A549 (cell line): ENCODE results near the gene APOM. TPM values are rescaled to one million over a fixed set of nuclear protein-coding genes. Genes with fewer than 3 reads are reported as not detected.
A peak's percentile ranks its signal among the peaks of the same experiment; 100 is the strongest.

ENCODE experiments used
- ATAC-seq, 2 experiments: fragments of 200-7000 bp in 1 of 2; fragments of >200 bp in 1 of 2; cut with Nextera tagmentation in 1 of 2; cut with Tn5 transposase in 1 of 2; 3 replicates each; pipeline versions ENCODE4 v1.8.0 to v1.9.1; 2018 to 2020; ENCODE audit warnings: mild to moderate bottlenecking in 1 of 2, moderate library complexity in 1 of 2
- CTCF ChIA-PET: fragments of 300-600 bp; sonication (Branson Sonifier 250); formaldehyde crosslinking; extraction: SDS; loops from one replicate; lab custom pipeline; 2021; ENCODE audit warnings: antibody characterized with exemption, inconsistent platforms; lab: Yijun Ruan, JAX
- POLR2A ChIA-PET: fragments of 350-600 bp; formaldehyde crosslinking; extraction: SDS; loops from one replicate; lab custom pipeline; 2021; ENCODE audit warnings: antibody characterized with exemption, inconsistent platforms; lab: Yijun Ruan, JAX
- DNase-seq, 2 experiments: peaks; one replicate each; pipeline versions ENCODE4 v3.0.0 to v3.0.0-alpha.2; 2011 to 2016; ENCODE audit warnings: low read depth in 1 of 2, low spot score in 1 of 2
- FAIRE-seq: peaks from 2 replicates; lab custom pipeline; 2011; peaks lifted over from hg19 to GRCh38; lab: Jason Lieb, UNC
- H3K27ac ChIP-seq, 2 experiments: fragments of >200 bp; sonication (Bioruptor Twin); formaldehyde crosslinking; 3 replicates each; pipeline ENCODE4 v1.5.1; 2016 to 2017
- H3K4me1 ChIP-seq: fragments of >200 bp; sonication (Bioruptor Twin); formaldehyde crosslinking; 3 replicates; pipeline ENCODE4 v1.6.1; 2016
- H3K4me2 ChIP-seq: fragments of >200 bp; sonication (Bioruptor Twin); formaldehyde crosslinking; 3 replicates; pipeline ENCODE4 v1.6.1; 2016
- H3K4me3 ChIP-seq: fragments of >200 bp; sonication (Bioruptor Twin); formaldehyde crosslinking; 3 replicates; pipeline ENCODE4 v1.5.1; 2016
- H3K9me3 ChIP-seq: fragments of >200 bp; sonication (Bioruptor Twin); formaldehyde crosslinking; 3 replicates; pipeline ENCODE4 v1.6.1; 2016
- CBX2 ChIP-seq: fragments of 200-600 bp; sonication (generic); IDR thresholded peaks from 2 replicates; pipeline ENCODE4 v1.6.1; 2016; ENCODE audit warnings: low read depth, mild to moderate bottlenecking, borderline replicate concordance
- CBX8 ChIP-seq: fragments of 200-600 bp; sonication (generic); IDR thresholded peaks from 2 replicates; pipeline ENCODE4 v1.6.1; 2016
- CHD2 ChIP-seq: fragments of 150-350 bp; IDR thresholded peaks from 2 replicates; pipeline ENCODE4 v1.6.1; 2014; ENCODE audit warnings: low read length; ENCODE audit not compliant: partially characterized antibody
- CHD4 ChIP-seq: fragments of 200-600 bp; sonication (generic); IDR thresholded peaks from 2 replicates; pipeline ENCODE4 v1.6.1; 2016; ENCODE audit warnings: antibody characterized with exemption, mild to moderate bottlenecking, borderline replicate concordance
- CTCF ChIP-seq: fragments of >200 bp; sonication (Bioruptor Twin); formaldehyde crosslinking; IDR thresholded peaks from 3 replicates; pipeline ENCODE4 v1.5.1; 2016
- EP300 ChIP-seq, 2 experiments: fragments of >200 bp; sonication (Bioruptor Twin); formaldehyde crosslinking; IDR thresholded peaks; 2 replicates in 1 of 2; 3 replicates in 1 of 2; pipeline ENCODE4 v1.6.1; 2016 to 2017
- FOXS1 ChIP-seq: fragments of 250-450 bp; sonication (Bioruptor Pico); IDR thresholded peaks from 2 replicates; pipeline ENCODE4 v1.5.0; 2020; ENCODE audit warnings: mild to moderate bottlenecking, moderate library complexity
- GATA3 ChIP-seq: IDR thresholded peaks from 2 replicates; pipeline ENCODE4 v1.6.1; 2012; ENCODE audit warnings: borderline replicate concordance
- HEYL ChIP-seq: fragments of 250-450 bp; sonication (Bioruptor Pico); IDR thresholded peaks from 2 replicates; pipeline ENCODE4 v1.8.0; 2021; ENCODE audit warnings: mild to moderate bottlenecking, moderate library complexity
- JUN ChIP-seq, 2 experiments: fragments of >200 bp; sonication (Bioruptor Twin); formaldehyde crosslinking; IDR thresholded peaks; 2 replicates in 1 of 2; 3 replicates in 1 of 2; pipeline ENCODE4 v1.6.1; 2016 to 2017
- KDM1A ChIP-seq: fragments of 200-600 bp; sonication (generic); IDR thresholded peaks from 2 replicates; pipeline ENCODE4 v1.6.1; 2016; ENCODE audit warnings: low read depth, mild to moderate bottlenecking
- KDM5A ChIP-seq: fragments of 200-600 bp; sonication (generic); IDR thresholded peaks from 2 replicates; pipeline ENCODE4 v1.6.1; 2016; ENCODE audit warnings: antibody characterized with exemption, mild to moderate bottlenecking
- MAFK ChIP-seq: fragments of 450-650 bp; IDR thresholded peaks from 2 replicates; pipeline ENCODE4 v1.6.1; 2014; ENCODE audit not compliant: partially characterized antibody
- MYC ChIP-seq: IDR thresholded peaks from 2 replicates; pipeline ENCODE4 v1.6.1; 2012; ENCODE audit warnings: mild to moderate bottlenecking, inconsistent platforms, low read length, improper control_type of control experiment, borderline replicate concordance
- NFE2L2 ChIP-seq: fragments of 150-350 bp; conservative IDR thresholded peaks from 2 replicates; pipeline ENCODE4 v1.6.1; 2014; ENCODE audit warnings: low read length
- NR3C1 ChIP-seq: fragments of >200 bp; sonication (Bioruptor Twin); formaldehyde crosslinking; IDR thresholded peaks from 3 replicates; pipeline ENCODE4 v1.6.1; 2017
- POLR2A ChIP-seq: IDR thresholded peaks from 2 replicates; pipeline ENCODE4 v1.6.1; 2012; ENCODE audit warnings: mild to moderate bottlenecking, low read length
- RAD21 ChIP-seq, 2 experiments: fragments of >200 bp in 1 of 2; sonication (Bioruptor Twin) in 1 of 2; formaldehyde crosslinking in 1 of 2; IDR thresholded peaks in 1 of 2; conservative IDR thresholded peaks in 1 of 2; 2 replicates in 1 of 2; 3 replicates in 1 of 2; pipeline ENCODE4 v1.6.1; 2012 to 2018; ENCODE audit warnings: inconsistent platforms in 1 of 2
- RFX5 ChIP-seq: fragments of 450-650 bp; IDR thresholded peaks from 2 replicates; pipeline ENCODE4 v1.7.1; 2014; ENCODE audit warnings: antibody characterized with exemption, mild to moderate bottlenecking, moderate library complexity
- RNF2 ChIP-seq: fragments of 200-600 bp; sonication (generic); IDR thresholded peaks from 2 replicates; pipeline ENCODE4 v1.6.1; 2016; ENCODE audit warnings: low read depth, mild to moderate bottlenecking, antibody characterized with exemption, moderate library complexity, borderline replicate concordance
- SMC3 ChIP-seq: fragments of >200 bp; sonication (Bioruptor Twin); formaldehyde crosslinking; IDR thresholded peaks from 3 replicates; pipeline ENCODE4 v1.6.1; 2018; ENCODE audit warnings: inconsistent platforms
- SREBF2 ChIP-seq: fragments of 450-650 bp; IDR thresholded peaks from 2 replicates; pipeline ENCODE4 v1.6.1; 2014; ENCODE audit warnings: mild to moderate bottlenecking, moderate library complexity
- TFCP2L1 ChIP-seq: fragments of 250-450 bp; sonication (Bioruptor Pico); IDR thresholded peaks from 2 replicates; pipeline ENCODE4 v1.5.0; 2021; ENCODE audit warnings: mild to moderate bottlenecking
- TP53 ChIP-seq: fragments of 250-450 bp; sonication (Bioruptor Pico); IDR thresholded peaks from 2 replicates; pipeline ENCODE4 v1.5.0; 2021; ENCODE audit warnings: mild to moderate bottlenecking, moderate library complexity
- ZC3H11A ChIP-seq: fragments of 450-650 bp; IDR thresholded peaks from 2 replicates; pipeline ENCODE4 v1.6.1; 2014; ENCODE audit warnings: antibody characterized with exemption, mild to moderate bottlenecking
- ZFP36 ChIP-seq: fragments of 450-650 bp; IDR thresholded peaks from 2 replicates; pipeline ENCODE4 v1.6.1; 2014; ENCODE audit warnings: borderline replicate concordance; ENCODE audit not compliant: partially characterized antibody
- WGBS: methylation state at CpG from one replicate; pipeline ENCODE4 v1.1.6; 2017; ENCODE audit errors: missing lambda C conversion rate; 5-methylcytosine and 5-hydroxymethylcytosine counted together
- polyA plus RNA-seq, 4 experiments: library from polyadenylated mRNA; depleted of rRNA in 3 of 4; stranded (reverse); fragments of >200 nt; fragmentation: RNase III in 1 of 4; extraction: RNeasy Plus Mini Kit Qiagen cat#74134 plus additional on column Dnase treatment in 1 of 4; gene quantifications; 2 replicates in 3 of 4; 3 replicates in 1 of 4; pipeline ENCODE4 v1.2.3, GENCODE V29; 2011 to 2017

Gene APOM
- polyA plus RNA-seq, 2 of the 4 experiments (the other 2 are of a cell fraction) = 1.5 to 2.6 TPM

- ATAC-seq = no peak
- CTCF ChIA-PET = interaction anchor here (0.7 kb wide), 1 partner anchor 34 kb away, joined by 4 read pairs; no protein-coding TSS in a partner anchor
- 94% methylated on average over 20 of the region's 32 CpGs for WGBS
Measured at GRCh38 chr6:31631681-31632278, 23.9 kb upstream of the APOM start.

GRCh38 chr6:31632279-31632946, 23.3 kb upstream of the APOM start:
- Histone ChIP-seq H3K4me1 (no peaks in the 10 kb centered on the region), H3K4me3 (no peak overlapping the region), H3K9me3 (no peaks in the 10 kb centered on the region), H3K27ac (no peak overlapping the region), H3K4me2 (no peak overlapping the region)
- DNase-seq = no peak
- no peak for FAIRE-seq
- ATAC-seq = no peak
- POLR2A ChIA-PET = interaction anchor here (0.8 kb wide), 1 partner anchor 10 kb away, joined by 3 read pairs; no protein-coding TSS in a partner anchor
- TF ChIP-seq KDM1A (no peak), GATA3 (no peak), JUN (IDR thresholded peaks at IDR 0.05) (peak in 1 of 2 experiments; percentile 23; a peak in 1 of 5 replicates), MYC (no peak)
- CTCF ChIA-PET = interaction anchor here (1.0 to 2.2 kb wide), 2 partner anchors 9 to 86 kb away, joined by 4 to 7 read pairs; partner anchors contain the start of genes ATP6V1G2 and NFKBIL1
- 93% methylated on average over 26 of the region's 26 CpGs for WGBS

More at GRCh38 chr6:31631681-31632278, 23.9 kb upstream of the APOM start:
- DNase-seq = no peak
- Histone ChIP-seq H3K27ac (no peak overlapping the region), H3K4me2 (no peak overlapping the region), H3K4me3 (no peak overlapping the region), H3K4me1 (no peaks in the 10 kb centered on the region), H3K9me3 (no peaks in the 10 kb centered on the region)
- POLR2A ChIA-PET = no interaction called here
- FAIRE-seq = no peak
- no peak for TF ChIP-seq SREBF2
- TF ChIP-seq ZFP36 = no peak
- no peak for TF ChIP-seq TP53
- no peak for TF ChIP-seq NFE2L2
- no peak for TF ChIP-seq HEYL (CRISPR knock-in tag)
- no peak for TF ChIP-seq EP300 (IDR thresholded peaks at IDR 0.05)
- TF ChIP-seq RAD21 (conservative IDR thresholded peaks at IDR 0.05 in 1 of 2, IDR thresholded peaks at IDR 0.05 in 1 of 2) = no peak
- TF ChIP-seq CBX2 = no peak
- TF ChIP-seq KDM5A = no peak
- no peak for TF ChIP-seq RFX5
- no peak for TF ChIP-seq CHD2
- TF ChIP-seq SMC3 = no peak
- no peak for TF ChIP-seq RNF2

GRCh38 chr6:31633447-31633846, 22.2 kb upstream of the APOM start:
- H3K27ac ChIP-seq = no peak overlapping the region
- no peaks in the 10 kb centered on the region for H3K9me3 ChIP-seq
- ChIA-PET CTCF (interaction anchor here (0.7 to 2.2 kb wide), 2 partner anchors 8 to 87 kb away, joined by 3 to 7 read pairs; partner anchors contain the start of genes ATP6V1G2 and NFKBIL1), POLR2A (interaction anchor here (0.8 kb wide), 1 partner anchor 11 kb away, joined by 3 read pairs; no protein-coding TSS in a partner anchor)
- no peaks in the 10 kb centered on the region for H3K4me1 ChIP-seq
- FAIRE-seq (no peak), ATAC-seq (no peak), DNase-seq (no peak)
- H3K4me3 ChIP-seq = no peak overlapping the region
- 95% methylated on average over 3 of the region's 7 CpGs for WGBS
- no peak for TF ChIP-seq RFX5
- TF ChIP-seq ZC3H11A = no peak
- TF ChIP-seq FOXS1 = no peak
- no peak for TF ChIP-seq CBX8
- TF ChIP-seq MAFK = no peak
- no peak for TF ChIP-seq TFCP2L1 (CRISPR knock-in tag)
- TF ChIP-seq CTCF = no peak
- no peak for TF ChIP-seq RNF2
- no peak for TF ChIP-seq CHD4
- no peak for TF ChIP-seq POLR2A
- no peak for TF ChIP-seq NR3C1
- no peak overlapping the region for H3K4me2 ChIP-seq
